Psoas muscle (tissue), 8 donors: ENCODE data around the gene LGR6. TPM values are rescaled to one million over a fixed set of nuclear protein-coding genes. Genes with fewer than 3 reads are reported as not detected.
A peak's percentile ranks its signal among the peaks of the same experiment; 100 is the strongest.

Source experiments
- ATAC-seq, 4 donors: fragments of 200-7000 bp; cut with Tn5 transposase; one replicate each; pipeline ENCODE4 v1.9.1; 2020; ENCODE audit warnings: moderate library complexity in 3 of 4, mild to moderate bottlenecking in 2 of 4
- DNase-seq, 2 donors: peaks; one replicate each; pipeline ENCODE4 v3.0.0-alpha.2; 2020
- H3K27ac ChIP-seq: fragments of 200-600 bp; one replicate; pipeline ENCODE4 v1.8.0; 2022
- H3K27me3 ChIP-seq, 3 donors: fragments of 200-600 bp in 1 of 3; one replicate each; pipeline versions ENCODE4 v1.6.1 to v1.8.0; 2013 to 2022; ENCODE audit warnings: low read length in 2 of 3, mild to moderate bottlenecking in 2 of 3, moderate library complexity in 1 of 3; ENCODE audit not compliant: insufficient read depth in 3 of 3
- H3K36me3 ChIP-seq, 2 donors: fragments of 200-600 bp in 1 of 2; one replicate each; pipeline versions ENCODE4 v1.6.1 to v1.8.0; 2013 to 2022; ENCODE audit warnings: low read depth in 1 of 2, mild to moderate bottlenecking in 1 of 2, moderate library complexity in 1 of 2; ENCODE audit not compliant: insufficient read depth in 1 of 2
- H3K4me1 ChIP-seq: fragments of 200-600 bp; one replicate; pipeline ENCODE4 v1.8.0; 2022
- H3K4me3 ChIP-seq: fragments of 200-600 bp; one replicate; pipeline ENCODE4 v1.8.0; 2022; ENCODE audit warnings: mild to moderate bottlenecking
- H3K9me3 ChIP-seq: fragments of 200-600 bp; one replicate; pipeline ENCODE4 v1.8.0; 2022
- WGBS, 3 donors: extraction: QIAGEN DNeasy Blood & Tissue Kit; methylation state at CpG; one replicate each; pipeline versions ENCODE4 v1.1.6 to v1.1.7; 2013; 5-methylcytosine and 5-hydroxymethylcytosine counted together
- intact Hi-C, 2 donors: fragments of 100-400 bp; cut with DNase I; formaldehyde crosslinking; loops; one replicate each; pipeline versions ENCODE4 v1.11.0 to v1.14.2; 2022
- polyA plus RNA-seq, 3 donors: library from polyadenylated mRNA; stranded (reverse); fragments of 200-250 nt; gene quantifications; one replicate each; pipeline ENCODE4 v1.2.3, GENCODE V29; 2013
- total RNA-seq, 4 donors: library from RNA; stranded (reverse); fragmentation: NEBNext Ultra II Directional in 2 of 4; extraction: Animal tissue kit (Norgen Biotek cat#: 25700) in 2 of 4; gene quantifications; one replicate each; pipeline versions ENCODE4 v1.2.1 to v1.2.4, GENCODE V29; 2021 to 2023
- TF ChIP-seq, protein P1 (sequence below): fragments of 200-600 bp; IDR thresholded peaks from one replicate; pipeline ENCODE4 v1.8.0; 2022; ENCODE audit warnings: antibody characterized with exemption
- donor health status: healthy with polysubstance abuse.
- donor health status: DM: no; HTN: no; CAD: no; lungs with moderate emphysema.
- donor health status: Bipolar disorder and iron deficiency.
- donor health status: healthy.
- donor health status: DM: yes; HTN: yes; CAD: no.
- donor health status: DM: no; HTN: no; CAD: no.
- donor health status: DM: no; HTN: no; CAD: no.
- donor health status: DM: yes; HTN: yes; CAD: no.

Gene LGR6
- total and polyA plus RNA-seq, 7 donors = 0.12 to 0.20 (median 0.16) TPM; not detected in 3

DNA sequence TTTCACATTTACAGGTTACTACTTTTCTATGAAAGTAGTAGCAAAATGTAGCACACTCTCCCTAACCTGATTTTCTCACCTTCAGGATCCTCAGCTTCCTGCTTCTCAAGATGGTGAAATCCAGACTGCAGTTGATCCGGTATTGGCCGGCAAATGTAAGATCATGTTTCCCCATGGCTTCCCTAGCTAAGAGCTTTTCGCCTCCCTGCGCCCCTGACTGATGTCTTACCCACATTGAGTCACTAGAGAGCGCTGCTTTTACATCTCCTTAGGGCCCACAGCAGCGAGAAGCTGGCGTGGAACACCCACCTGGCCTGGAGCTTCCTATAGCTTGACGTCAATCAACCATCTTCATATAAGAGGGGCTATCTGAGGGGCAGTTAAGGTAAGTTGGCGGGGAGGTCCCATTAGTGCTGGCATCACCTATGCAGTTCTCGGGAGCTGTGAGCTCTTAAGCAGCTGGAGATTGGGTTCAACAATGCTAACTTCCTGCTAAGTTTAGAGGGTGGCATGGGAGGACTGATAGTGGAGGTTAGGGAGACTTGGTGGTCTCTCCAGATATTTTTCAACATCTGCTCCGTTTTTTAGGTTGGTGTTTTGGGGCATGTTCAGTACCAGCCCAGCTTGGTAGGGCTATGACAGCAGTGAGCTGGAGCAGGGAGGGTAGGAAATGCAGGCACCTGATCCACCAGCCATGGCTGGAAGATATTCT is 38.7 kb upstream of the LGR6 start:
- intact Hi-C loops = no loop called here
- Histone ChIP-seq H3K27me3 (no peaks in the 10 kb centered on the region), H3K9me3 (no peaks in the 10 kb centered on the region), H3K4me3 (no peak overlapping the region), H3K36me3 (no peaks in the 10 kb centered on the region), H3K27ac (no peak overlapping the region), H3K4me1 (no peaks in the 10 kb centered on the region)
- peak; percentile 71 to 91 (median 84) for ATAC-seq
- no peak for DNase-seq
- WGBS, 3 donors = 23 to 30% (median 29%) methylated on average over 11 of the region's 11 CpGs
- TF ChIP-seq, protein P1, sequence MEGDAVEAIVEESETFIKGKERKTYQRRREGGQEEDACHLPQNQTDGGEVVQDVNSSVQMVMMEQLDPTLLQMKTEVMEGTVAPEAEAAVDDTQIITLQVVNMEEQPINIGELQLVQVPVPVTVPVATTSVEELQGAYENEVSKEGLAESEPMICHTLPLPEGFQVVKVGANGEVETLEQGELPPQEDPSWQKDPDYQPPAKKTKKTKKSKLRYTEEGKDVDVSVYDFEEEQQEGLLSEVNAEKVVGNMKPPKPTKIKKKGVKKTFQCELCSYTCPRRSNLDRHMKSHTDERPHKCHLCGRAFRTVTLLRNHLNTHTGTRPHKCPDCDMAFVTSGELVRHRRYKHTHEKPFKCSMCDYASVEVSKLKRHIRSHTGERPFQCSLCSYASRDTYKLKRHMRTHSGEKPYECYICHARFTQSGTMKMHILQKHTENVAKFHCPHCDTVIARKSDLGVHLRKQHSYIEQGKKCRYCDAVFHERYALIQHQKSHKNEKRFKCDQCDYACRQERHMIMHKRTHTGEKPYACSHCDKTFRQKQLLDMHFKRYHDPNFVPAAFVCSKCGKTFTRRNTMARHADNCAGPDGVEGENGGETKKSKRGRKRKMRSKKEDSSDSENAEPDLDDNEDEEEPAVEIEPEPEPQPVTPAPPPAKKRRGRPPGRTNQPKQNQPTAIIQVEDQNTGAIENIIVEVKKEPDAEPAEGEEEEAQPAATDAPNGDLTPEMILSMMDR = peak; percentile 45

DNA sequence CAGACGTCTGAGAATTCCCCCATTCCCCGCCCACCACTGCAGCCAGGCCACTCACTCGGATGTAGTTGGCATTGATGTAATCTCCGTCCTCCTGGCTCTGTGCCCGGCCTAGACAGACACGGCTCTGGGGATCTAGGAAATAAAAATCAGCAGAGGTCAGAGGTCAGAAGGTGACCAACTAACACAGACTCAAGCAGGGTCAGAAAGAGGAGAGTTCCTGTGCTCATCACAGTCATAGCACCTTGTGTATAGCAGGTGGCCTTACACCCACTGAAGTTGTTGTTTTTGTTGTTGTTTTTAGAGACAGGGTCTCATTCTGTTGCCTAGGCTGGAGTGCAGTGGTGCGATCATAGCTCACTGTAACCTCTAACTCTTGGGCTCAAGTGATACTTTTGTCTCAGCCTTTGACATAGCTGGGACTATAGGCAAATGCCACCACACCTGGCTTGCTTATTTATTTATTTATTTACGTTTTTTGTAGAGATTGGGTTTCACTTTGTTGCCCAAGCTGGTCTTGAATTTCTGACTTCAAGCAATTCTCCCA is 38.0 kb upstream of the LGR6 start:
- no peaks in the 10 kb centered on the region for H3K4me1 ChIP-seq
- TF ChIP-seq, protein P1 = no peak
- no peak overlapping the region for H3K4me3 ChIP-seq
- DNase-seq (peak in 1 of 2 donors; percentile 54), ATAC-seq (peak in 2 of 4 donors; percentile 38 to 40)
- no peaks in the 10 kb centered on the region for H3K9me3 ChIP-seq
- no peaks in the 10 kb centered on the region for H3K27me3 ChIP-seq
- intact Hi-C loops = no loop called here
- WGBS, 3 donors = 27 to 33% (median 31%) methylated on average over 8 of the region's 8 CpGs
- H3K27ac ChIP-seq = no peak overlapping the region
- no peaks in the 10 kb centered on the region for H3K36me3 ChIP-seq

DNA sequence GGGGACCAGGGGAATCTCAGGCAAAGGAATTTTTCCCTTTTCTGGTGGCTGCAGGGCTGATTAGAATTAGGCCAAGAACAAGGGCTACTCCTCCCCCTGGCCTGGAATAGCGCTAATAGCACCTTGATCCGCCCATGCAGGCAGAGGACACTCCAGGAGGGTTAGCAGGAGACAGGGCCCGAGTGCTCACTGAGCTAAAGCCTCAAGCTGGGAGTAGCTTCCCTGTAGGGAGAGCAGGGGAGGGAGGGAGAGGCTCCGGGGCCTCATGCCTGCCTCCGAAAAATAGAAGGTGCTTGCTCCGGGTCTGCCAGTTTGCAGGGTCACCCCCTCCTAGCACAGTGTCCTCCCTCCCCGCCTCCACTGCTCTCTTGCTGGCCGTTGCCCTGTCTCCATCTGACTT is 37.0 kb upstream of the LGR6 start:
- TF ChIP-seq, protein P1 = no peak
- Histone ChIP-seq H3K27me3 (no peaks in the 10 kb centered on the region), H3K27ac (no peak overlapping the region), H3K9me3 (no peaks in the 10 kb centered on the region), H3K36me3 (no peaks in the 10 kb centered on the region), H3K4me3 (no peak overlapping the region), H3K4me1 (no peaks in the 10 kb centered on the region)
- ATAC-seq (no peak), DNase-seq (no peak)
- intact Hi-C loops = no loop called here
- WGBS, 3 donors = 84 to 88% (median 87%) methylated on average over 8 of the region's 8 CpGs

DNA sequence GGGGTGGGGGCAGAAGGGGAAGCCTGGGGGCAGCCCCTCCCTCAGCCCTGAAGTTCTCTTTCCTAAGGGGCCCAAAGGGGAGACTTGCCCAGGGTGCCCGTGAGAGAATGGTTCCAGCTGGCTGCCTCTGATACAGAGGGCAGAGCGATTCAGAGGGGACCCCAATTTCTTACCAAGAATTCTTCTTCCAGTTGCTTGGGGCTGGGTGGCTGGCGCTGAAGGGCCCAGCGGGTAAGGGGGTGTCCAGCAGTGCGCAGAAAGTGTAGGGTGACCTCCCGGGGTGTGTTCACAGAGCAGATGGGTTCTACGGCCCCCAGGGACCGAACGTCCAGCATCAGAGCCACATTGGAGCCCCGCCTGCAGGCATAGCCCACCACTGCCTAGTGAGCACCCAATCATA is 35.7 kb upstream of the LGR6 start:
- WGBS, 3 donors = 91 to 96% (median 91%) methylated on average over 10 of the region's 10 CpGs
- Histone ChIP-seq H3K36me3 (no peaks in the 10 kb centered on the region), H3K4me3 (no peak overlapping the region), H3K4me1 (no peaks in the 10 kb centered on the region), H3K27me3 (peaks cover 0 to 2% (median 0%) of the 10 kb centered on the region in 3 donors), H3K9me3 (no peaks in the 10 kb centered on the region), H3K27ac (no peak overlapping the region)
- intact Hi-C loops = no loop called here
- no peak for ATAC-seq
- no peak for DNase-seq
- TF ChIP-seq, protein P1 = no peak
